Suprapubic skin (tissue), 4 donors: ENCODE measurements around the gene DUSP16. TPM values are rescaled to one million over a fixed set of nuclear protein-coding genes. Genes with fewer than 3 reads are reported as not detected.

Source experiments
- DNase-seq, 2 donors: peaks; one replicate each; pipeline ENCODE4 v3.0.0-alpha.2; 2019; ENCODE audit warnings: low spot score in 2 of 2
- H3K27ac ChIP-seq: fragments of 200-600 bp; sonication (generic); one replicate; pipeline ENCODE4 v1.5.1; 2019
- H3K27me3 ChIP-seq: fragments of 200-600 bp; sonication (generic); one replicate; pipeline ENCODE4 v1.5.1; 2019
- H3K36me3 ChIP-seq: fragments of 200-600 bp; sonication (generic); one replicate; pipeline ENCODE4 v1.5.1; 2019
- H3K4me1 ChIP-seq: fragments of 200-600 bp; sonication (generic); one replicate; pipeline ENCODE4 v1.5.1; 2019
- H3K4me3 ChIP-seq: fragments of 200-600 bp; sonication (generic); one replicate; pipeline ENCODE4 v1.5.1; 2019; ENCODE audit warnings: mild to moderate bottlenecking
- H3K9me3 ChIP-seq: fragments of 200-600 bp; sonication (generic); one replicate; pipeline ENCODE4 v1.5.1; 2019
- CTCF ChIP-seq, 2 donors: fragments of 200-600 bp in 1 of 2; fragments of 450-650 bp in 1 of 2; sonication (generic) in 1 of 2; IDR thresholded peaks; one replicate each; pipeline ENCODE4 v1.5.1; 2016 to 2019; ENCODE audit warnings: antibody characterized with exemption in 2 of 2, mild to moderate bottlenecking in 1 of 2, moderate library complexity in 1 of 2
- EP300 ChIP-seq: sonication (generic); formaldehyde crosslinking; IDR thresholded peaks from one replicate; pipeline ENCODE4 v1.6.1; 2017; ENCODE audit warnings: antibody characterized with exemption
- POLR2A ChIP-seq, 2 donors: fragments of 450-650 bp; IDR thresholded peaks; one replicate each; pipeline ENCODE4 v1.6.1; 2017; ENCODE audit warnings: antibody characterized with exemption in 2 of 2, mild to moderate bottlenecking in 2 of 2, moderate library complexity in 2 of 2
- POLR2AphosphoS5 ChIP-seq, 3 donors: sonication (generic); formaldehyde crosslinking; IDR thresholded peaks; one replicate each; pipeline ENCODE4 v1.6.1; 2017; ENCODE audit warnings: antibody characterized with exemption in 3 of 3
- WGBS: methylation state at CpG from one replicate; pipeline ENCODE4 v1.1.5; 2018; 5-methylcytosine and 5-hydroxymethylcytosine counted together
- total RNA-seq, 4 donors: library from RNA; depleted of rRNA; stranded (reverse); fragments of >200 nt; gene quantifications; one replicate each; pipeline ENCODE4 v1.1.0, GENCODE V29; 2016

The DUSP16 gene
- total RNA-seq, 4 donors from 2014 or later: 20.3 to 33.2 (median 24.8) TPM

GRCh38 chr12:12510551-12510950 is 52.1 kb downstream of the DUSP16 start:
- DNase-seq: no peak
- no peak for TF ChIP-seq EP300
- TF ChIP-seq POLR2AphosphoS5 (IDR thresholded peaks at IDR 0.05): no peak
- no peak for TF ChIP-seq POLR2A (IDR thresholded peaks at IDR 0.05)
- TF ChIP-seq CTCF (IDR thresholded peaks at IDR 0.05): no peak
- Histone ChIP-seq H3K27me3 (no peaks in the 10 kb centered on the region), H3K27ac (no peak overlapping the region), H3K36me3 (no peaks in the 10 kb centered on the region), H3K9me3 (no peaks in the 10 kb centered on the region), H3K4me1 (peaks cover 23% of the 10 kb centered on the region), H3K4me3 (no peak overlapping the region)
- WGBS: 98% methylated on average over 2 of the region's 2 CpGs

DNA sequence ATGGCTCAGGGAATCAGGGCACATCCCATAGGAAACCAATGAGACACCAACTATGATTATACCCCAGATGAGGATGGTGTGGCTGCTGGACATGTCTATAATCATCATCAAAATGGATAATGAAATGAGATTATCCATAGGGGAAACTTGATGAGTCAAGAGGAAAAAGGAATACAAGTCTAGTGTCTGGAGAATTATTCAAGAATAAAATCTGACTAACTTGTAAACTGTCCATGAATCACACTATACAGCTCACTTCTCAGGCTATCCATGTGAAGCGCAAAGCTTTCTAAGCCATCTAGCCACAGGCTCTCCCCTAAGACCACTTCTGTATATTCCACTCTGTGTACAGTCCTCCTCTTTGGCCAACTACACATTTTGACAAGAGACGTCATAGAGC is 52.5 kb downstream of the DUSP16 start:
- no peaks in the 10 kb centered on the region for H3K27me3 ChIP-seq
- H3K9me3 ChIP-seq: no peaks in the 10 kb centered on the region
- WGBS: 92% methylated on average over 2 of the region's 2 CpGs
- no peaks in the 10 kb centered on the region for H3K36me3 ChIP-seq
- no peak for TF ChIP-seq CTCF (IDR thresholded peaks at IDR 0.05)
- TF ChIP-seq POLR2A (IDR thresholded peaks at IDR 0.05): no peak
- TF ChIP-seq EP300: no peak
- TF ChIP-seq POLR2AphosphoS5 (IDR thresholded peaks at IDR 0.05): no peak
- H3K27ac ChIP-seq: no peak overlapping the region
- no peak overlapping the region for H3K4me3 ChIP-seq
- DNase-seq: no peak
- H3K4me1 ChIP-seq: peaks cover 28% of the 10 kb centered on the region

DNA sequence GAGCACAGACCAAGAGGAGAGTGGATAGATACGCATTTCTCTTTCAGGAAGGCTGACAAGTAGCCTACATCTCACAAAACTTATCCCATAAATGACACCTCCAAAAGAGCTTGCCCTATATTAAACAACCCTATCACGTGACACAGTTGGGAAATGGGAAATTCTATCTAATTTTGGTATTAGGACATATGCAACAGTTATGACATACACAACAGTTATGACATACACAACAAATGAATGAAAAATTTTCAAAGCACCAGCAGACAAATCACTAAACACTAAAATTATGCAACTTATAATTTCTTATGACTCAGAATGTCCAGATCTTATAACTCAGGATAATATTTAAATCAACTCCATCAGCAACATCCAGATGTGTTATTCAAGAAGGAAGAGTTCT is 54.1 kb downstream of the DUSP16 start:
- 87% methylated on average over 2 of the region's 2 CpGs for WGBS
- Histone ChIP-seq H3K36me3 (no peaks in the 10 kb centered on the region), H3K27ac (no peak overlapping the region), H3K27me3 (no peaks in the 10 kb centered on the region), H3K4me3 (no peak overlapping the region), H3K4me1 (peaks cover 29% of the 10 kb centered on the region), H3K9me3 (no peaks in the 10 kb centered on the region)
- DNase-seq: no peak
- TF ChIP-seq CTCF (IDR thresholded peaks at IDR 0.05): no peak
- TF ChIP-seq POLR2AphosphoS5 (IDR thresholded peaks at IDR 0.05): no peak
- TF ChIP-seq POLR2A (IDR thresholded peaks at IDR 0.05): no peak
- no peak for TF ChIP-seq EP300

- H3K27ac ChIP-seq: peak overlapping the region; percentile 82
- H3K27me3 ChIP-seq: no peaks in the 10 kb centered on the region
- H3K9me3 ChIP-seq: no peaks in the 10 kb centered on the region
- WGBS: 85% methylated on average over 1 of the region's 1 CpG
- DNase-seq: no peak
- no peak overlapping the region for H3K4me3 ChIP-seq
- H3K4me1 ChIP-seq: peaks cover 29% of the 10 kb centered on the region
- no peaks in the 10 kb centered on the region for H3K36me3 ChIP-seq
- TF ChIP-seq CTCF (IDR thresholded peaks at IDR 0.05) (no peak), POLR2A (IDR thresholded peaks at IDR 0.05) (no peak), EP300 (no peak), POLR2AphosphoS5 (IDR thresholded peaks at IDR 0.05) (no peak)
These were observed 55.5 kb downstream of the DUSP16 start for GRCh38 chr12:12507121-12507520.

DNA sequence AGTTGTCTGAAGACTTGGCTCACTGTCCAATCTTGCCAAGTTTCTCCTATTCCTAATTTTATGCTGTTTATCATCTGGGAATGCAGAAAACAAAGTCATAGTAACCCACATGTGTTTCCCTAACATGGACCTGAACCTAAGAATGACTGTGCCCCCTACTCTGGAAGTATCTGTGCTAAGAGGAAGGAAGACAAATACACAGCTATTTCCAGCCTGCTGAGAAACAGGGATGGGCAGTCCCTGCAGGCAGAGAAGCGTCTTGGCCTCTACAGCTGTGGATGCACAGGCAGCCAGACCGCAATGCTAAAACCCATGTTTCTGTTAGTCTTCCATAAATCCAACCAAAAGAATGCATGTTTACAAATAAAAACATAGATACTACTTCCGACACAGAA is 56.2 kb downstream of the DUSP16 start:
- TF ChIP-seq EP300: no peak
- no peak for TF ChIP-seq CTCF (IDR thresholded peaks at IDR 0.05)
- no peak for TF ChIP-seq POLR2AphosphoS5 (IDR thresholded peaks at IDR 0.05)
- no peak for TF ChIP-seq POLR2A (IDR thresholded peaks at IDR 0.05)
- WGBS: 58% methylated on average over 3 of the region's 3 CpGs
- Histone ChIP-seq H3K27ac (peak overlapping the region; percentile 82), H3K36me3 (no peaks in the 10 kb centered on the region), H3K9me3 (no peaks in the 10 kb centered on the region), H3K4me1 (peaks cover 29% of the 10 kb centered on the region), H3K27me3 (no peaks in the 10 kb centered on the region), H3K4me3 (peak overlapping the region; percentile 18)
- DNase-seq: no peak
